Stimulated activated CD4-positive, alpha-beta T cell treated with anti-CD3 and anti-CD28 coated beads, Interleukin-15, amount 100 ng/mL, for 24 hours (primary cell): ENCODE results near the gene SEC23A.
"Not testable (repeated sequence)": the region's sequence is repeated elsewhere in the genome, so short reads cannot be mapped to it uniquely, and the experiment has no call there.

Source experiments
- DNase-seq: peaks from one replicate; pipeline ENCODE4 v3.0.0-alpha.2; 2020

Gene SEC23A

GRCh38 chr14:39102969-39103957, at the start of gene SEC23A:
Gene SEC23A (minus strand): TSS chr14:39103235. CDS start chr14:39096118, 7,117 bp downstream.
- peak; percentile 92 for DNase-seq

DNA sequence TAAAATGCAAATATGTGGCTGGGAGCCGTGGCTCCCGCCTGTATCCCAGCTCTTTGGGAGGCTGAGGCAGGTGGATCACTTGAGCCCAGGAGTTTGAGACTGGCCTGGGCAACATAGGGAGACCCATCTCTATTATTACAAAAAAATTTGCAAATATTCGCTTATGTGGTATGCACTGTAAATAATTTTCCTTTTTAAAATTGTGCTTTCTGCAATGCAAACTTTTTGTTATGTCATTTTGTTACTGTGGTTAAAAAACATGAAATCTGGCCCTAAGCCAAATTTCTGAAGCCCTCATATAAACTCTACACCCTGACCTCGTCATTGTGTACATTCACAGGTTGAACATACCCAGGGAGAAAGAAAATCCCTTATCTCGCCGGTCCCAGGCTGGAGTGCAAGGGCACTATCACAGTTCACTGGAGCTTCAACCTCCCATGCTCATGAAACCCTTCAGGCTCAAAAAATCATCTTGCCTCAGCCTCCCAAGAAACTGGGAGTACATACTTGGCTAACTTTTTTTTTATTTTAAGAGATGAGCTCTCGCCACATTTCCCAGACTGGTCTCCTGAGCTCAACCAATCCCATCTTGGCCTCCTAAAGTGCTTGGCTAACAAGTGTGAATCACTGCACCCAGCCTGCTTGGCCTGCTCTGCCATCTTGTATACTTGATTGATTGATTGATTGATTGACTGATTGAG, 42.4 kb upstream of the SEC23A start:
- DNase-seq = no peak

- not testable (repeated sequence) for DNase-seq
Observed at GRCh38 chr14:39143226-39143625, 40.2 kb upstream of the SEC23A start.

DNA sequence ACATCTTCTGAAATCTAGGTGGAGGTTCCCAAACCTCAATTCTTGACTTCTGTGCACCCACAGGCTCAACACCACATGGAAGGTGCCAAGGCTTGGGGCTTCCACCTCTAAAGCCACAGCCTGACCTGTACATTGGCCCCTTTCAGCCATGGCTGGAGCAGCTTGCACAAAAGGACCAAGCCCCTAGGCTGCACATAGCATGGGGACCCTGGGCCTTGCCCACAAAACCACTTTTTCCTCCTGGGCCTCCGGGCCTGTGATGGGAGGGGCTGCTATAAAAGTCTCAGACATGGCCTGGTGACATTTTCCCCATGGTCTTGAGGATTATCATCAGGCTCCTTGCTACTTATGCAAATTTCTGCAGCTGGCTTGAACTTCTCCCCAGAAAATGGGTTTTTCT, 38.6 kb upstream of the SEC23A start:
- not testable (repeated sequence) for DNase-seq

GRCh38 chr14:39140170-39140569, 37.1 kb upstream of the SEC23A start:
- DNase-seq = no peak

GRCh38 chr14:39138440-39138839, 35.4 kb upstream of the SEC23A start:
- DNase-seq = no peak

DNA sequence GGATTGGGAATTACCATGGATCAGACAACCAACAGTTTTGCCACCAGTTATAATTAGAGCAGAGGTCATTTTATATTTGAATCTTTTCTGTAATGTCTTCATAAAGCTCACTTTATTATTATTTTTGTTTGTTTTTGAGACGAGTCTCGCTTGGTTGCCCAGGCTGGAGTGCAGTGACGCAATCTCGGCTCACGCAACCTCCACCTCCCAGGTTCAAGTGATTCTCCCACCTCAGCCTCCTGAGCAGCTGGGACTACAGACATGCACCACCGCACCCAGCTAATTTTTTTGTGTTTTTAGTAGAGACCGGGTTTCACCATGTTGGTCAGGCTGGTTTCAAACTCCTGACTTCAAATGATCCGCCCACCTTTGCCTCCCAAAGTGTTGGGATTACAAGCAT, 34.8 kb upstream of the SEC23A start:
- DNase-seq = not testable (repeated sequence)

GRCh38 chr14:39122330-39123138, 19.5 kb upstream of the SEC23A start:
- no peak for DNase-seq

DNA sequence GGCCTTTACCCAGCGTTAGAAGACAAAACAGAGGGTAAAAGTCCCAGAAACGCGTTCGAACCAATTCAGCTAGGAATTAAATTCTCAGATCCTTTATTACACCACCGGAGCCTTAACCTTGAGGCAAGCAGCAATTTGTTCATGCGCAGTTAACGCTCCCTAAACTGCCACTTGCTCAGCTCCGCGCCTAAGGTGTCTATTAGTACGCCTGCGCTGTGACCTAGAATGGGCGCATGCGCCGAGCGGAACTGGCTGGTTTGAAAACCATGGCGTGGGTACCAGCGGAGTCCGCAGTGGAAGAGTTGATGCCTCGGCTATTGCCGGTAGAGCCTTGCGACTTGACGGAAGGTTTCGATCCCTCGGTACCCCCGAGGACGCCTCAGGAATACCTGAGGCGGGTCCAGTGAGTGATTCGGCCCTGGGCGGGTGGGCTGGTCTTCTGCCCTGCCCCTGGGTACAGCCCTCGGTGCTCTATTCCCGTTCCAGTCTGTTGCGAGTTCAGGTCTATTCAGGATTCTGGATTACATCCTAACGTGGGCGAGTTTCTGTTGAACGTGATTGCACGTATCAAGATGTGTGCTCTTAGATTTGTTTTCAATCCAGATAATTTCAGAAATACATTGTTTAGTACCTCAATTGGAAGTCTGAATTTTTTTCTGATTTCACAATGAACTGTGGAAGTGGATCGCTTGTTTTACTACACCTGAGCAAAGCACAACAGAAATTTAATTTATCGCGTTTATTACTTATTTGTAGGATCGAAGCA, 11.2 kb upstream of the SEC23A start, which contains the start of gene GEMIN2:
GEMIN2 (plus strand) TSS at position 251 of the 766 bp plus-strand sequence; CDS start at position 267, 16 bp downstream.
- DNase-seq = peak; percentile 95

- no peak for DNase-seq
Observed at GRCh38 chr14:39113685-39114072, 10.6 kb upstream of the SEC23A start.

GRCh38 chr14:39109893-39110715, 7.1 kb upstream of the SEC23A start:
- no peak for DNase-seq

DNA sequence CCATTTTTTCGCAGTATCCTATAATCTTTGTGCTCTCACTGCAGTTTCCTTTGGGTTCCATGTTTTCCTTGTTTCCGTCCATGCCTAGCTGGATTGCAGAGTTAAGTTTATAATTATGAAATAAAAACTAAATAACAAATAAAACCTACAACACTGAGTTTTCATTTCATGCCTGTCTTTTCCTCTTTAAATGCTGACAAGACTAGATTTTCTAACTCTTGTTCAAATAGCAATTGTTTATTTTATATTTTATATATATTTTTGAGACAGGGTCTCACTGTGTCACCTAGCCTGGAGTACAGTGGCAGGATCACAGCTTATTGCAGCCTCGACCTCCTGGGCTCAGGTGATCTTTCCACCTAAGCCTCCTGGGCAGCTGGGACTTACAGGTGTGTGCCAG, 5.8 kb upstream of the SEC23A start:
- no peak for DNase-seq

DNA sequence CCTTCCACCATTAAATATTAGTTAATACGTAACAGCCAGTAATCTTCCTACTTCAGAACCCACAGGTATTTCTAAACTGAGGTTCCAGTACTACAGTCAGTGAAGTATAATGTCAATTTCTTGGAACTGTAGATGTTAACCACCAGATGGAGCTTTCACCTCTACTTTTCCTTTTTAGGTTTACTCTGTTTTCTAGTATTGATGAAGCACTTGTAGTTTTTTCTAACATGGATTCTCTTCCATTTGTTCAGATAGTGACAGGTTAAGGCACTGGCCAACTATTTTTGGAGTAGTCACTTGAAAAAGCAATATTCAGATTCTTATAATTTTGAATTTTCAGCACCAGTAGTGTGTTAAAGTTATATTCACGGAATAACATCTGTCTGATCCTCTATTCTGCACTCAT, 4.6 kb upstream of the SEC23A start:
- DNase-seq = no peak

- DNase-seq = not testable (repeated sequence)
Observed at GRCh38 chr14:39104078-39104801, 1.2 kb upstream of the SEC23A start.

DNA sequence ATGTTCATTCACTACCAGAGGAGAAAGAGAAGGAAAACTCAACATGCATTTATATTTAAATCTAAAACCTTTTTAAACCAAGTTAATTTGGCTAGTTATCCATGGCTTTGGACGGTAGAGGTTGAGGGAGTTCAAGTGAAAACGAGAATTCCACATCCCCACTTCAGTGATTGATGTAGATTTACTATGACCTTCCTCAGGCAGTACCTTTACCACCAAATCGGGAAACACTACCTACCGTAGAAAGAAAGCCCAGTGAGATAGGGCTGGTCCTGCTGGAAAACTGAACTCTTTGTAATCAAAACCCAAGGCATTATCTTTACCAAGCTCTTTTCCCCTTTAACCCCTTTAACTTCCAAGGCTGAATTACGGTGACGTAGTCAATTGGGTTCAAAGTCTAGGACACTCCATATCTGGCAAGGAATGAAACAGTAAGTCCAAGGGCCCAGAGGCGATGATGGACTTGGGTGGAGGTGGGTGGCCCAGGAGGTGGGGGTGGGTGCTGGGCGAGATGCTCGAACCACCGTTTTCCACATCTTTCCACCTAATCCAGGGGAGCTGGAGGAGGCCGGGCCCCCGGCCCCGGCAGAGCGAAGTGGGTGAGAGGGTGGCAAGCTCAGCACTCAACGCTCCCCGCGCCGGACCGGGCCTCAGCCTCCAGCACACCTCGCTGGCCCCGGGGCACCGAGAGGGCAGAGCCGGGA, 618 bp downstream of the SEC23A start:
- DNase-seq = no peak

- DNase-seq = no peak
Observed at GRCh38 chr14:39099748-39100147, 3.3 kb downstream of the SEC23A start.

DNA sequence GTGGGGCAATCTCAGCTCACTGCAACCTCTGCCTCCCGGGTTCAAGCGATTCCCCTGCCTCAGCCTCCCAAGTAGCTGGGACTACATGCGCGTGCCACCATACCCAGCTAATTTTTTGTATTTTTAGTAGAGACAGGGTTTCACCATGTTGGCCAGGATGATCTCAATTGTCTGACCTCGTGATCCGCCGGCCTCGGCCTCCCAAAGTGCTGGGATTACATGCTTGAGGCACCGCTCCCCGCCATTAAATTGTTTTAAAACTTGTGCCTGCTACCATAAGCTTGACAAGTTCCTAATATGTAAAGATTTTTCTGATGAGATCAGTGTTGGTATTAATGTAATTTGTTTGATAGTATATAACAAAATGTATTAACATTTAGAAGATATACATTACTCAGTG, 3.8 kb downstream of the SEC23A start:
- not testable (repeated sequence) for DNase-seq

DNA sequence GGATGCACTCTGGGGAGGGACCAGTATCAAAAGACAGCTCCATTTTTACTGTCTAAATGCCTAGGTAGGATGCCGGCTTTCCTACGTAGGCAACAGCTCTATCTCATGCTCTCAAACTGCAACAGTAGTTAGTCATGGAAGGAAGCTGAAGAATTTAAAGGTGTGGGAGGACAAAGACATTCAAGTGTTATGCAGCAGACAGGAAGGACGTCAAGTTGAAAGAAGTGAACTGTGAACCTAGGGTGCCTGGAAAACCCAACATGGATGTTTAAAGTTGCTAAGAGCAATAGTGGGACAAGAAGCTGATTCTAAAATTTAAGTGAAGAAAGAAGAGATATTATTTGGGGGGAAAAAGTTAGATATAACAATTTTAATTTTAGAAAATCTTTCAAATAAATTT, 5.9 kb downstream of the SEC23A start:
- peak; percentile 26 for DNase-seq

GRCh38 chr14:39094515-39094914, 8.5 kb downstream of the SEC23A start:
- no peak for DNase-seq

- DNase-seq = no peak
Observed at GRCh38 chr14:39091716-39092115, 11.3 kb downstream of the SEC23A start.
